ENCODE measurements around the gene WBP1. TPM values are rescaled to one million over a fixed set of nuclear protein-coding genes. Genes with fewer than 3 reads are reported as not detected.
A peak's percentile ranks its signal among the peaks of the same experiment; 100 is the strongest.
"Not testable (repeated sequence)": the region's sequence is repeated elsewhere in the genome, so short reads cannot be mapped to it uniquely, and the experiment has no call there.

The WBP1 gene
- polyA plus RNA-seq, 1 donor = 62.4 TPM

DNA sequence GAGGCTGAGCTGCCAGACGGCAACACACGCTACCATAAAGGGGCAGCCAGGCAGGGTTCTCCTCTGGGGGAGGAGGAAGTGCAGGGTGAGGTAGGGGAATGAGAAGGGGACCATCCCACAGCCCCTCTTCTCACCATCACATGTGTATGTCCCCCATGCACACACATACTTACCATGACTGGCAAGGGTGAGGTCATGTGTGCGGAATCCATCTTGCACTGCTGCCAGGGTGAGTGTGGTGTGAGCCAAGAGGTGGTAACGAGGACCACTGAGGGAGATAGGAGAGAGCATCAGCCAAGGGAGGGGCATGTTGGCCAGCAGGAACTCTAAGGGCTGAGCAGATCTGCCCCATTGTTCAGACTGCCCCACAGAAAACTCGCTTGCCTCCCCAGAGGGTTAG lies 29.6 kb upstream of the WBP1 start:
- DNase-seq = no peak

DNA sequence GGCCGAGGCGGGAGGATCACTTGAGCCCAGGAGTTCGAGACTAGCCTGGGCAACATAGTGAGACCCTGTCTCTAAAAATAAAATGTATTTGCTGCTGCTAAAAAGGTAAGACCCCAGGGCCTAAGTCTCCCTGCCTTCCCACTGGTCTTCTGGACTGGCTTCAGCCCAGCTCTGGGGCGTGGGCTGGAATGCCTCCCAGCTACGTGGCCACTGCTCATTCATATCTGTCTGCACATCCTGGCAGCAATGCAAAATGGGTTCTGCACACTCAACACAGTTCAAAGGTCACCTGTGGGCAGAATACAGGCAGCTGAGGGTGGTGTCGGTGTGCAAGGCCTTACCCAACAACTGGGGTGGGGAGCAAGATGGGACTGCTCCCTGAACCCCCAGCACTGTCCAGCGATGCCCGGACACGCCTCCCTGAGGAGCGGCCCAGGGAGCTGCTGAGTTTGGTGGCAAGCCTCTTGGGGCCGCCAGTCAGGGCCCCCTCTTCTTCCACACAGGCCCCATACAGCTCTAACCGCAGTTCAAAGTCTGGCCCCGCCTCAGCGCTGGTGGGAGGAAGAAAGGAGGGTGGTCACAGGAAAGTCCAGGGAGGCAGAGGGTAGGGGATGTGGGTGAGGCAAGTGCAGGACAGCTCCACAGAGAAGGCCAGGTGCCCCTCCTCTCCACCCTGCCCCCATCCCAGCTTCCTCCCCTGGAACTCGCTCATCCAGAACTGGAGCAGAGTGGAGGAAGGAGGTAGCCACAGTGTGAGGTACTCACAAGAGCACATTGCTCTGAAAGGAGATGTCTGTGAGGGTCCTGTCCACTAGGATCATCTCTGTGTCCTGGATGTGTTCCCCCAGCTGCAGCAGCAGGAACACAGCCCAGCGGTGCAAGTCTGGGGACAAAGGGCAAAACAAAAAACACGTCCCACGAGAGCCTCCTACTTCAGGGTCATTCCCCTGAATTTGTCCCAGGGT lies 28.5 kb upstream of the WBP1 start:
- no peak for DNase-seq

DNA sequence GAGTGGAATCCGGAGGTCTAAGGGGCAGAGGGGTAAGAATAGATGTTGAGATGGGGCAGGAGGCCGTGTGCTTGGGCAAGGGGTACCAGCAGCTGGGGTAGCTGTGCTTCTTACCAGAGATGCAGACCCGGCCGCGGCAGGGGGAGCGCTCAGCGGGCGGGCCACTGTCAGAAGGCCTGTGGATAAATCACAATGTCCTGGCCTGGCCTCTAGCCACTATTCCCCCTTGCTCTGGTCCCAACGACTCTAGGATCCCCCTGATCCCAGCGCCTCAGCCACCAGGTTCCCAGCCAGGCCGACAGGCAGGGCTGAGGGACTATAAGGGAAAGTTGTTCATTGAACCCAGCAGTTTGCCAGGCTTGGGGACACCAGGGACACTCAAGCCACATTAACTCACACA lies 27.7 kb upstream of the WBP1 start:
- no peak for DNase-seq

DNA sequence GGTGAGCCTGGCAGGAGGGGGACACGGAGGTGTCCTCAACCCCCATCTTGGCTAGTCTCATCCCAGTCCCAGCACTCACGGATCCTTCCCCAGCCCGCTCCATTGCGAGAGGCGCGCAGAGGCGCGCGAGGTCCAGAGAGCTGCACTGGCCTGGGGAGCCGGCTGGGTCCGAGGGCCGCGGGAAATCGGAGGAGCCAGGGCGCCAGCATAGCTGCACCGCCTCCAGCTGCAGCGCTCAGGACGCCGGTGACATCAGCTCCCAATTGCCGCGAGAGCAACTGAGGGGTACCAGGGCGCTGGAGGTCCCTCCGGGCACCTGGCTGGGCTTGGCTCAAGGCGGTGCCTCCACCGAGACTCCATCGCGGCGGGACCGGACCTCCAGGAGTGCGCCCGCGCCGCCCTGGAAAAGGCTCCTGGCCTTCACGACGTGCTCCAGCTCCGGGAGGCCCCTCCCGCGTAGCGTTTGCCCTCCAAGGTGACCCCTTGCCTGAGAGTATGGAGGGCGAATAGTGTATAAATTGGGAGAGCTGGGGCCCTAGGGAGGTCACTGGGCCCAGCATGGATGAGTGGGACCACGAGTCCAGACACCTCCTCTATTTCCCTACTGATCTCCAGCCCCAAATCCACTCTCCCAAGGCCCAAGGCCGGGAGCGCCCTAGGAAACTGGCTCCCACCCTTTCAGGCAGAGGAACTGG lies 22.0 kb upstream of the WBP1 start:
- no peak for DNase-seq

DNA sequence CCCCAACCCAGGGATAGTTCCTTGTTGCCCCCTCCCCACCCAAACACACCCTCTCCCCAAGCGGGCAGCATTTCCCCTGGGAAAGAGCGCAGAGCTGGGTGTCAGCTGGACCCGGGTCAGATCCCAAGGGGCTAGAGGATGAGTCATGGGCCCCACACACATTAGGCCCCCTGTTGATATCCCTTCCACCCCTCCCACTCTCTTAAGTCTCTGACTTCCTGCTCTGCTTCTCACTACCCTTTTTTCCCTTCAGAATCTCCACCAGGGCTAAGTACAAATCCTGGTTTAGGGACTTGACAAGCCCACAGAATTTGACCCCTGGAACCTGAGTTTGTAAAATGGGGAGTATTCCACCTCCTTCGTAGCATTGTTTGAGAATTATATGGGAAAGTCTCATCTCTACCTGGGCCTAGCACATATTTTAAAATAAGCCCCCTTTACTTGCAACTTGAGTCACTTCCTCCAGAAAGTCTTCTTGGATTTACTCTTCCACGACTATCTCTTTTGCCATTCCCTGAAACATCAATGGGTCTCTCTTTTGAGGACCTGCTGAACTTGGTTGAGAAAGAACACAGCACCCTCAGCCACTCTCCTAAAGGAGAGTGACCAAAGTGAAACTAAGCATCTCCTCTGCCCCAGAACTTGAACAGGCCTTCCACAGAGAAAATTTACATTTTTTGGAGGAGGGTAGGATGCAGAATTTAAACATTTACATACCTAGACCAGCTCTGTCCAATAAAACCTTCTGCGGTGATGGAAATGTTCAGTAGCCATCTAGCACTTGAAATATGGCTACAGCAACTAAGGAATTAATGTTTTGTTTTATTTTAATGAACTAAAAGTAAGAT lies 21.2 kb upstream of the WBP1 start:
- DNase-seq = no peak

DNA sequence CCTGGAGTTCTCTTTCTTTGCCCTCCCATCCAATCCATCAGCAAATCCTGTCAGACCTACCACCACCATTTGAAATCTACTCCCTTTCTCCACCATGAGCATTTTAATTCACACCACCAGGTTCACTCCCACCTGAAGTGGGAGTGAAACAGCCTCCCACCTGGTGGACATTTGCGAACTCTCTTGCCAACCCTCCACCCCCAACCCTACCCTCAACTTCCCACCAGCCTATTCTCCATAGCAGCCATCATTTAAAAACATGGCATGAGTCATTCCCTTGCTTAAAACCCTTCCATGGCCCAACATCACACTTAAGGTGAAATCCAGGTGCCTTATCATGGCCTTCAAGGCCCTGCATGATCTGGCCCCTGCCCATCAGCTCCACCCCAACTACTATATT lies 20.0 kb upstream of the WBP1 start:
- no peak for DNase-seq

DNA sequence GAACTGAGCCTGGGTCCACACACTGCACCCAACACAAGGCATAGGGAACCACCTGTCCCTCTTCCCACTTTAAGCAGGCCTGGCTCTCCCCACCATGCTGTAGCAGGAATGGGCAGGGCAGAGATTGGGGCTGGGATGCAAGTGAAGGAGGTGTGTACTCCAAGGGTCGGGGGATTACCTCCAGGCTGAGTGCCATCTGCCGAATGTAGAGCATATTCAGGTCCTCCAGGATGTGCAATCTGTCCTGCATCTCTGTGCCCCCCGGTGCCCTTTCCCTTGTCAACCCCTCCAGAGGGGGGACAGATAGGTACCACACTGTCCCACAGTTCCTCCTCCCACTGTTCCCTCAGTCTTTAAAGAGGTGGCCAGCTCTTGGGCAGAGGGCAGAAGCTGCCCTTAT lies 18.9 kb upstream of the WBP1 start:
- DNase-seq = no peak

DNA sequence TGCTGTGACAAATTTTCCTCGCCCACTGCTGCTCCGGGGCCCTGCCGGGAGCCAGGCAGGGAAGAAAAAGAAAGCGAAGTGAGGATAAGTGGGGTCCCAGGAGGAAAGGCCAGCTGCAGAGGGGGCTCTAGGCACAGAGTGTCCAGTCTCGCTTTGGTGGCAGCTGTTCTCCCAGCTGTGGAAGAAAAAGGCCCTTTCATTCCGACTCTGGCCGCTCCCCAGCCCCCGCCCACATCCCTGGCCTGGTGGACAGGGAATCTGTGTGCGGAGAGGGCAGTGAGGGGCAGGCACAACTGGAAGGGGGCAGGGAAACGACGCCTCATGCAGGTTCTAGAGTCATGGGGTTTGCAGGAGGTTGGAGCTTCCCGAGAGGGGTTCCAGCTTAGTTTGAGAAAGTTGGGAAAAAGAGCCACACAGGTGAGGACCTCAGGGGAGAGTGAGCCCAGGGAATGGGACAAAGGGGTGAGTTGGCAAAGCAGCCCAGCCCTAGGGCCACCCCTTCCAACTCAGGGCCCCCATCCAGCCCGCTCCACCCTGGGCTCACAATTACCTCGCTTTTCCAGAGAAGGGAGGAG lies 18.3 kb upstream of the WBP1 start:
- peak; percentile 84 for DNase-seq

DNA sequence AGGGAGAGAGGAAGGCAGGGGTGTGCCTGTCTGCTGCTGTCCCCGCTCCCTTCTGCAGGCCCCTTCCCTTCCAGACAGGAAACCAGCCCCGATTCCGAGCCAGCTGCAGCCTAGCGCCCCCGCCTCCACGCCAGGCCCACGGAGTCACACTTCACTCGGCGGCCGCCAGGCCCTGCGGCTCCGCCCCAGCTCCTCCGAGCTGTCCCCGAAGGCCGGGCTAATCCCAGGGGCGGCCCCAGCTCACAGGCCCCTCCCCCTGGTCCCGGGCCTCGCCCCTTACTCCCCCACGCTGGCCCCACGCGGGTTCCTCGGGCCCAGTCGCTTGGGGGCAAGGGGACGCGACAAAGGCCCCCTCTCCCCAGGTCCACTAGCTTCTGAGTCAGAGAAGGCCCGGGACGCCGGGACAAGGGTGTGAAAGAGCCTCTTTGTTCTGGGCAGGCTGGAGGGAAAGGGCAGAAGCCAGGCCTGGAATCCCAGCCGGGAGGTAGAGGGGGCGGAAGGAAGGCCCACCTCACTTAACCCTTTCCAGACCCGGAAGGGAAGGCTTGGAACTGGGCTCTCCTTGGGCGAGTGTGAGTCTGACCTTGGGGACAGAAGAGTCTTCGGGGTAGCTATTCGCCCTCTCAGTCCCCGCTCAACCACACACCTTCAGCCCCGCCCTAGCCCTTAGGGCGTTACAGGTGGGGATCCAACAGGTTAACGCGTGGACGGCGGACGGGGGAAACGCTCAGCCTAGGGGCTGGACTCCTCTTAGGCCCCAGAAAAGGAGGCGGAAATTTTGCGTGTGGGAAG lies 17.7 kb upstream of the WBP1 start:
- peak; percentile 92 for DNase-seq

DNA sequence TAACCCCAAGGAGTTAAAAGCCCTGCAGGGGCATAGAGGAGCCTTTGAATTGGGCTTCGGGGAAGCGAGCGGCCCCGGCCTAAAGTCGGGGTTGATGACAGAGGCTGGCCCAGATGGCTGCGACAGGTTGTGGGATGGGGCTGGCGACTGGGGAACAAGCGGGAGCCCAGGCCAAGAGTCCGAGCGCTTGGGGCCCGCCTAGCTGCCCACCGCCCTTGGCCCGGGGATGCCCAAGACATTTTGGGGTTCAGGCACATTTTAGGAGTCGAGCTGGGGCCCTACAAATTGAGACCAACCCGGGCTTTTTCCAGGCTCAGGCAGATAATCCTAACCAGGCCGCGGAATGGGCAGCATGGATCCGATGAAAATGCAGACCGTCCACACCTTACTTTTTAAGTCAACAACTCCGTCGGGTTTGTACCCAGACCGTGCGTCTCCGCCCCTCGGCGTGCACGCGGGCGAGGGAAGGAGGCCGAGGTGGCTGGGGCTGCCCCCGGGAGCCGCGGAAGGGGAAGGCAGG lies 17.0 kb upstream of the WBP1 start:
- DNase-seq = no peak

DNA sequence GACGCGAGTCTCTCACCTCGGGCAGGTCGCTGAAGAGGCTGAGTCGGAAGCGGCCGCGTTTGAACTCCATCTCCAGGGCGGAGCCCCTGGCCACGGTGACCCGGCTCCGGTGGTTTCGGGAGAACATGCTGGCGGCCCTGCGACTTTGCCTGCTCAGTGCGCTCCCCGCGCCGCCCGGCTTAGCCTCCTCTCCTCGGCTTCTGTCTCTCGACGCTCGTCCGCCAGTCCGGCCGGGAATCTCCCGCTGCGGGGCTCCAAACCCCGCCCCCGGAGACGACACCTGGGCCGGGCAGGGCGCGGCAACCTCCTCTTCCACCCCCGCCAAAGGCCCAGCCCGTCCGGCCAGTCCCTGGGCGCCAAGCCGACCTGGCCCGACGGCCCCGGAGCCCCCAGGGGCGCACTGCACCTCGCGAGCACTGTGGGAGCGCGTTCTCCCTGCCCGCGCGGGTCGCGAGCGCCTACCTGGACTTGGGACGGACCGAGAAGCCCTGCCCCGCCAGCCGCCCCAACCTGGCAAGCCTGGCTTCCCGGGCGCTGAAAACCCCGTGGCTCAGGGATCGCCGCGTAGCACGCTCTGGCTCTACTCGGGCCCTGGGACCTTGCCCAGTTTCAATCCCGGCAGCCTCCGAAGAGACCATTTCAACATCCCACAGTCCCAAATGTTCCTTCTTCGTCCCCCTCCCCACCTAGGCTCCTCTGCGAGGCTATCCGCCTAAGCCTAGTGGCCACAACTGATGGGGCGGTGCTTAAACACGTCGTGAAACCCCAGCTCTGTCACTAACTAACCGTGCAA lies 16.4 kb upstream of the WBP1 start, which contains the start of gene RTKN:
Gene RTKN, minus strand, starts transcription at position 248 of the 793 bp plus-strand sequence. Its CDS starts 121 bp downstream, at position 127.
- DNase-seq = peak; percentile 54

DNA sequence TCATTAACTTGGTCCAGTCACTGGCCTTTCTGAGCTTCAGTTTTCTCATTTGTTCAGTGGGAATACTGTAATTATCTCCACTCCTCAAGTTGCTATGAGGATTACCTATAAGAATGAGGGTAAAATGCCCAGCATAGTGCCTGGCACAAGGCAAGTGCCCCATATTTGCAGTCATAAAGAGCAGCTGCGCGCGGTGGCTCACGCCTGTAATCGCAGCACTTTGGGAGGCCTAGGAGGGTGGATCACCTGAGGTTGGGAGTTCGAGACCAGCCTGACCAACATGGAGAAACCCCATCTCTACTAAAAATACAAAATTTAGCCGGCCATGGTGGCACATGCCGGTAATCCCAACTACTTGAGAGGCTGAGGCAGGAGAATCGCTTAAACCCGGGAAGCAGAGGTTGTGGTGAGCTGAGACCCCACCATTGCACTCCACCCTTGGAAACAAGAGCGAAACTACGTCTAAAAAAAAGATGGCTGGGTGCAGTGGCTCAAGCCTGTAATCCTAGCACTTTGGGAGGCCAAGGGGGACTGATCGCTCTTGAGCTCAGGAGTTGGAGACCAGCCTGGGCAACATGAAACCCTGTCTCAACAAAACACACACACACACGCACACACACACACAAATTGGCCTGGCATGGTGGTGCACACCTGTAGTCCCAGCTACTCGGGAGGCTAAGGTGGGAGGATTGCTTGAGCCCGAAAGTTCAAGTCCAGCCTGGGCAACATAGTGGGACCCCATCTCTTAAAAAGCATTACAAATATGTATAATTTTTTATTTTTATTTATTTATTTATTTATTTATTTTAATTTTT lies 15.5 kb upstream of the WBP1 start:
- DNase-seq = not testable (repeated sequence)

DNA sequence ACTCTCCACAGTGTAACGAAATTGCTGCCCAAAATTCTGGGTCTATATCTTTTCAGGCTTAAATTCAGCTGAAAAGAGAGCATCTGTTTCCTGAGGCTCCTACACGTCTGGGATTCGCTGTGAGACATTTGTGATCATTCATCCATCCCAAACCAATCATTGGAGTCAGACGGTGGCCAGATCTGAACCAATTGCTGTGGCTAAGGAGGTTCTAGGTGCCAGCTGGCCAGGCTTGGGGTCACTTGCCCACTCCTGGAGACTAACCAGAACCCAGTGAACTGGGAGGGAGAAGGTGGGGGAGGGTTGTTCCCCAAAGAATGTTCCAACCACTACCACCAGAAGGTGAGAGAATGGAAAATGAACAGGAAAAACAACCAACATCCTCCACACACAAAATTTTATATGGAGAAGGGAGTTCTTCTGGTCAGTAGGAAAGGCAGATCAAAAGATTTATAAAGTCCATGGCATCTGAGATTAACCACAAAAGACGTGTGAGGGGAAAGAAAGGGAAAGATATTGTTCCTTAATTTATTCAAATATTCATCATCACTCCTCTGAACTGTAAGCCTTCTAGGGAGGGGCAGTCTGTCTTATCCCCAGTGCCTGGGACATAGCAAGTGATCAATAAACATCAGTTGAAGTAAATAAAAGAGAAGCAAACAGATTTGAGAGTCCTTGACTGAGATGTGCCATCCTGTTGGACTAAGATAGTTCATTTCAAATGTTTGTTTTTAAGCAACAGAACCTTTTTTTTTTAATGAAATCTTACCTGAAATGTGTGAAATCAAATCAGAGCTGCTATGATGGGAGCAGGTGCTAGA lies 13.5 kb upstream of the WBP1 start:
- no peak for DNase-seq

DNA sequence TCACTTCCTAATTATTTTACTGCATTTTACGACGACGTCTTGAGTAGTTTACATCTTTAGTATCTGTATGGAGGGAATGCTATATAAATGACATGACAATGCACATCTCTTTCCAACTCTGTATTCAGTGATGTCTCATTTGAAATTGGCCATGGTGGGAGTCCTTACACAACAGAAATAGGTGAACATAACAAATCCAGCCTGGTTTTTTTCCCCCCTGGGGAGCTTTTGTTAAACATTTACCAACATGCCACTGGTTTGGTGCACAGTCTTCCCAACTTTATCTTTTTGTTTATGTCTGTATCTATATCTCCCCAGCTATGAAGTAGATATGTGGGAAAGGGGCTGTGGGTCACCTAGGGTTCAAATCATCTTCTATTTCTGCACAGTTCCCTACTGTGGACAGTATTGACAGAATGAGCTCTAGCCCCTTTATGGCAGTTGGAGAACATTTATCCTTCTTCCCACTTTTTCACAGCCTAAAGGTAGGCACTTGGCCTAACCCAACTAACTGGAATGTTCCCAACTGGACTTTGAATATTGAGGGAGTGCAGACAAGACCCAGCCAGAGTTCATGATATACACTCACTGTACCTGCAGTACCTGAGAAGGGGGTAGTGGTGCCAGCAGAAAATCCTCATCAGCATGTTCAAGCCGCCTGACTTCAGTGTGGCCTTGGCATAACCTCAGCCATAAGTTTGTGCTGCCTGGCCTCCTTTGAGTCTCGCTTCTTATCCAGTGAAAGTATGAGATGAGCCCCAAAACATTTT lies 10.8 kb upstream of the WBP1 start:
- no peak for DNase-seq

DNA sequence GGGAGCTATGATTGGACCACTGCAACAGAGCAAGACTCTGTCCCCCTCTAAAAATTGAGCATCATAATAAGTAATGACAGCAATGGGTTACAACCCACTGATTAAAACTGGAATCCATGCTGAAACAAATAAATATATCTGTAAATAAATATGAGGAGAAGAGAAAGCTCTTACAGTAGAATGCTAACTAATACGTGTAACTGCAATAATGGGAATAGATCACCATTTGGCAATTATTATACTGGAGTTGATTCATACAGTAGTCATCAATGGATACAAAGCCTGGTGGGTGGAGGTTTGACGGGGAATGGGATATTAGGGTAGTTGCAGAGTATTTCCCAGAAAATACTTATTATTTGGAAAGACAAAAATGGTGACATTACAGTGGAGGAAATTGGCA lies 9.5 kb upstream of the WBP1 start:
- DNase-seq = no peak

DNA sequence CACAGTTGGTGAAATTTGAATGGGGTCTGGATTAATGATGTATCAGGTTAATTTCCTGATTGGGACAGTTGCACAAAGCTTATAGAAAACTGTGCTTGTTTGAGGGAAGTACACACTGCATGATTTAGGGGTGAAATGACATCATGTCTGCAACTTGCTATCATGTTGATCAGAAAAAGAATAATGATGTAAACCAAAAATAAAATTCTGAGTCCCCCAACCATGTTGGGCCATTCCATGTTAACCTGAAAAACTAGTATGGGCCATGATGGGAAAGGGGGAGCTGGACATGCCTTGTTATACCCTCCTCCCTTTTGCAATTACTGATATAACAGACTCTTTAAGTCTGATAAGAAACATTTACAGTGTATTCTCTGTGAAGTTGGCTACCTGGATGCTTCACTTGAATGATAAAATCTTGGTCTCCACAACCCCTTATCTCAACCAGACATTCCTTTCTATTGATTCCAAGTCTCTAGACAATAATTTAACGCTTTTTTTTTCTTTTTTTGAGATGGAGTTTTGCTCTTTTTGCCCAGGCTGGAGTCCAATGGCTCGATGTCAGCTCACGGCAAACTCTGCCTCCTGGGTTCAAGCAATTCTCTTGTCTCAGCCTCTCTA lies 7.6 kb upstream of the WBP1 start:
- no peak for DNase-seq

Data from hindlimb muscle (tissue), 1 donor.